GM04504 (cell line): ENCODE data around the gene PGF.

Experiments used
- DNase-seq: peaks from one replicate; pipeline ENCODE4 v3.0.0-alpha.2; 2012; ENCODE audit warnings: low read depth

PGF gene

DNA sequence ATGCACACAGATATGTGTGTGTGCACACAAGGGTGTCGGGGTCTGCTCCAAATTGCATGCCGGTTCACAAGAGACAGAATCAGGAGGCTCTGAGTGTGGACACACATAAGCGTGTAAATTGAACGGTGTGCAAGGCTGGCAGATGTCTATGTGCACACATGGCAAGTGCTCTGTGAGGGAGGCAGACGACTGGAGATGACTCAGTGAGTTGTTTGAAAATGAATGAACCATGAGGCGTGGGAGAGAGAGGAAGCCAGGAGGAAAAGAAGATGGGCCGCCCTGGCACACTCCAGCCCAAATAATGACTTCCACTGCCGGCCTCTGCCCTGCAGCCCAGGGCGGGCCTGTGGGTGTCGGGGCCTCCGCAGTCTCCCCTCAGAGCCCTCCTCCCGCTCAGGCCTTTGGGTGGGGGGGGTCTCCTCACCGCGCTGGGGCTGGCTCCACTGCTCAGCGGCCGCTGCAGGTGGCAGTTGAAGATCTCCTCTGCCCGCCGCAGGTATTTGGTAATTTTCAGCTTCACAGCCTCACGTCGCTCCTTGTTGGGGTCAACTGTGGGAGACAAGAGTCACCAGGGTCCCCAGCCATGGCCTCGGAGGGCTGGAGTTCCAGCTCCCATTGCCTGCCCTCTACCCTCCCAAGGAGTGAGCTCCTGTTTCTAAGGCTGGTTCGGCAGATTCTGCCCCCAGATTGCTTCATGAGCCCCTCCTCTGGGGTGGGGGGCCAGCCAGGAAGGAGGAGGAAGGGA, 35.8 kb downstream of the PGF start:
- DNase-seq, result no peak

DNA sequence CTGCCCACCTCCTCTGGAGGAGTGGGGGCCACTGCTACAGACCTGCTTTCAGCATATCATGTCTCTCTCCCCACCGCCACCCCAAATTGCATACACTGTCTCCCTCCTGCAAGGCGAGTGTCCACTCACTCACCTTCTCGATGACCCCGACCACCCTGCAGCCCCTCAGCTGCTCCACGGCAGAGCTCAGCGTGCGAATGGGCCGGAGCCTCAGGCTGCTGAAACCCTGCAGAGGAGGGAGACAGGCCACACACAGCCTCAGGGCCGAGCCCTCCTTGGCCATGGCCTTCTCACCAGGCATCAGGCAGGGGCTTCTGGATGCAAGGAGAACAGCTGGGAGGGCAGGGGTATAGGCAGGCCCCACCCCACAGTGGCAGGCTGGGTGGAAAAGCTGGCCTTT, 37.0 kb downstream of the PGF start:
- DNase-seq, result no peak

DNA sequence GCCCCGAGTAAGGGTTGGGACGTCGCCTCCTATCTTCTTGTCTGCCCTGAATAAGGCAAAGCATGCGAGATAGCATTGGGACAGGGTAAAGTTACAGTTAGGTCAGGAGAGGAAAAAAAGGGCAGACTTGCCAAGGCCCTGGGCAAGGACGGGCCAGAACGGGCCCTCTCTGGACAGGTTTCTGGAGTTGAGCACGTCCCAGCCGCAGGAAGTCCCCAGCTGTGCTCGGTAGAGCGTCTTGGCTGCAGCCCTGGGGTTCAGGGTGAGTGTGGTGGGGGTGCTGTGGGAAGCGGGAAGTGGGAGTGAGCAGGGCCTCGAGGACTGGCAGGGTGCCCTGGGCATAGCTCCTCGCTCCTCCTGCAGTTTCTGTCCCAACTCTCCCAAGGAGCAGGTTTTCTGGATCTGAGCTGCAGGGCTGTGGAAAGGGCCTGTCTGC, 37.7 kb downstream of the PGF start:
- DNase-seq, result no peak

DNA sequence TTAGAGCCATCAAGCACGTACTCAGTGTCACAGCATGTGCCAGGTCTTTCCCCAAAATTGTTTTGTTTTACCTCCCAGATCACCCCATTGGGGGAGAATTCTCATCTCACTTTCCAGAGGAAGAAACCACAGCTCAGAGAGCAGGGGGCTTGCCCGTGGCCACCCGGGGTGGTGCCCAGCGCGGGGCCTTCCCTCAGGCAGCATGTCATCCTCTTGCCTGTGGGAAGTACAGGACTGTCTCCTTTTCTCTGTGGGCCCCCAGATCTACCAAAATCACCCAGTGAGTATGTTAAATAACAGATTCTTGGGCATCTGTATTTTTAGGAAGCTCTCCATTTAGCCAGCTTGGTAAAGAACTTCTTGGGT, 38.2 kb downstream of the PGF start:
- no peak for DNase-seq

DNA sequence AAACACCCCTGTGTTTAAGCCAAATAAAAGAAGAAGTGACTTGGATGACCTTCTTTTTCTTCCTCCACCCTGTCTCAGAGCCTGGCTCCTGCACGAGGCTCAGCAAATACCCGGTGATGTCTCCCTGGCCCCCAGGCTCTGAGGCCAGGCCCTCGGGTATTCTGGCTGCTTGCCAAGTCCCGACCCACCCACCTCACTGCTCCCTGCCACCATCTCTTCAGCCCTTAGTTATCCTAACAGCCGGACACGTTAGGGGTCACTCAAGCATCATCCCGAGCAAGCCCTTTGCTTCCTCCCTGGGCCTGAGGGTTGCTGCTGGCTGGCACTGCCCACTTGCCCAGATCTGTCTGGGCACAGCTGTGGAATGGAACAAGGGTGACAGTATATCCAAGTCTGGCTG, 39.6 kb downstream of the PGF start:
- DNase-seq, result no peak

DNA sequence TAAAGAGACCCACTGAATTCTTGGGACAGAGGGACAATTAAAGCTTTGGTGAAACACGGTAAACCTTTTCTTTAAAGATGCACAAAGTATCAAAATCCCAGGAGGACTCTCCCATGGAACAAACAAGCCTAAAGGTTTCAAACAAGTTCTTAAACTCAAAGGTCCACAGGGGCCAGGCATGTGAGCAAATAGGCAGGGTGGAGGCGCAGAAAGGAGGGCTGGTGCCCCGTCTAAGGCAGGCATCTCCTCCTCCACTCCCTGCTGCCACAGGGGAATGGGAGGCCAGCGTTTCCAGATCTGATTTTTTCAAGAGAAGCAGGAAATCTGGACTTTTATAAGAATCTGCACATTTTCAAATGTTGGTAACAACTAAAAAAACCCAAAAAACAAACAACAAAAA, 40.0 kb downstream of the PGF start:
- no peak for DNase-seq

DNA sequence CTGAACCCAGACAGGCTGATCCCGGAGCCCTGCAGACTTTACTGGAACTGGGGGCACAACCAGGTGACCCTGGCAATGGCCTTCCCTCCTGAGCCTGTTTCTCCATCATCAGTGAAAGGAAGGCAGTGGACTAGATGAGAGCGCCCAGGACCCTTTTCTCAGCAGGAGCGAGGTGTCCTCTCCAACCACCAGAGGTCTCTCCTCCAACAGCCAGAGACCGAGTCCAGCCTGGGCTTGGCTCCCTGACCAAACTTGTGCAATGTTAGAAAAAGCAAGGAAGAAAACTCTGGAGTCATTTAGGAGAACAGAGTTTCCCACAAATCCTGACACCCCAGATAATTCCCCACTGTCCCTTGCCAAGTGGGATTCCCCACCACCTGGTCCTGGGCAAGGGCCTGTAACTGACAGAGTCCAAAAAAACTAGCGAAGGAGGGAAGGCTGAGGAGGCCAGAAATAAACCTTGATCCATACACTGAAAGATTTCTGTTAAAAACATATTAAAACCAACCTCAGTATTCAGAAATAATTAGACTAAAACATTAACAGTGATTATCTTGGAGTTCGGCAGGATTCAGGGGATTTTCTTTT, 41.3 kb downstream of the PGF start:
- DNase-seq, result peak; percentile 50

DNA sequence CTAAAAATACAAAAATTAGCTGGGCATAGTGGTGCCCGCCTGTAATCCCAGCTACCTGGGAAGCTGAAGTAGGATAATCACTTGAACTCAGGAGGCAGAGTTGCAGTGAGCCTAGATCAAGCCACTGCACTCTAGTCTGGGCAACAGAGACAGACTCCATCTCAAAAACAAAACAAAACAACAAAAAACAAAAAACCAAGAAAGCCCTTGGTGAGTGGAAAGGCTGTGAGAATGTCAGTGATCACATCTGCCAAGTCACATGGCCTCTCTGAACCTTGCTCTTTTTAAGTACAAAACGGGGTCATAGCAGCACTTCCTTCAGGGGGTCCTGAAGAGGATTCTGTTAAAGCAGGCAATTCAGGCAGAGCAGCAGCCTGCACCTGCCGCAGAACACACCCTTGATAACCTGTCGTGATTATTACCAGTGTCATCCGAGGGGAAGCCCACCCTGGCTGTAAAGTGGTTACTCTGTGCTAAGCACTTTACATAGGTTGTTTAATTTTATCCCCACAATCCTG, 41.9 kb downstream of the PGF start:
- no peak for DNase-seq

DNA sequence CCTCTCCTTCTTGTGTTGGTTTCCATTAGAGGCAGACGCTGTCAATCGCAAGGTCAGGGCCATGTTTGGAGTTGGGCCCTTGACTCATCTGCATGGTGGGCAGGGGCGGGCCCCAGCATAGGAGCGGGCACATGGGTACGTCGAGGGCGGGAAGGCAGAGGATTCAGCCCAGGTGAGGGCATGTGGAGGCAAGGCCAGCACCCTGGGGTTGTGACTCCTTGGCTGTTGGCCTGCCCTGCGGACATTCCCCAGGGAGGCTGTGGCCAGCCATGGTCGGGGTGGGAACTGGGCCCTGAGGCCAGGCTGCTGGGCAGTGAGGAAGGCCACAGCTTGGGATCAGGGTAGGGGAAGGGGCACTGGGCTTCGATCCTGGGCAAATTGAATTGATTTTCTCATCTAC, 42.6 kb downstream of the PGF start:
- DNase-seq, result no peak

DNA sequence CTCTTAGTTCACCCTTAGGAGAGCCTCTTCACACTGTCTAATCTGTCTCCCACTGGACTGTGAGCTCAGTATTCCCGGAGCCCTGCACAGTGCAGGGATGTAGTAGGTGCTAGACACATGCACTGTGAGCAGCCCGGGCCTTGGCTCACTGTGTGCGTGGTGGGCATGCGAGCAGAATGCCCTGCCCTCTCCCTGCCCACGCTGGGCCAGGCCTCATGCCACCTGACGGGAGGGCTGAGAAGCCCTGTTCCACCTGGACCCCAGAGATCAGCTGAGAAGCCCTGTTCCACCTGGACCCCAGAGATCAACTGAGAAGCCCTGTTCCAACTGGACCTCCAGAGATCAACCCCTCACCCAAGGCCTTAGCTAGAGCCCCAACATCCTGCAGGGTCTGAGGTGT, 43.3 kb downstream of the PGF start:
- no peak for DNase-seq

DNA sequence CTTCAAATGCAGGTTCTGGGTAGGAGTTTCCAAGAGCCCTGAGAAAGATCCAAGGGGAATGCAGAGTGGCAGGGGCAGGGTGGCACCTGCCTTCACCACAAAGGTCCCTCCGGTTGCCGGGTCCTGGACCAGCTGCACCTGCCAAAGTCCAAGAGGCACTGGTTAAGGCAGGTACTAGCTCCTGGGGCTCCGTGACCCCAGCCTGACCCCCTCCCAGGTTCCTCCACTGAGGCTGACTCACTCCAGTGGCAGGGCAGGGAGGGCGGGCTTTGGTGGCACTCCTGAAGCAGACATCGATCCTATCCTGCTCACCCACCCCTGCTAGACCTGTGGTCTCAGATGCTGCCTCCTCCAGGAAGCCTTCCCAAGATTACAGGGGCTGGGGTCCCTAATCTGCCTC, 43.7 kb downstream of the PGF start:
- DNase-seq, result no peak

DNA sequence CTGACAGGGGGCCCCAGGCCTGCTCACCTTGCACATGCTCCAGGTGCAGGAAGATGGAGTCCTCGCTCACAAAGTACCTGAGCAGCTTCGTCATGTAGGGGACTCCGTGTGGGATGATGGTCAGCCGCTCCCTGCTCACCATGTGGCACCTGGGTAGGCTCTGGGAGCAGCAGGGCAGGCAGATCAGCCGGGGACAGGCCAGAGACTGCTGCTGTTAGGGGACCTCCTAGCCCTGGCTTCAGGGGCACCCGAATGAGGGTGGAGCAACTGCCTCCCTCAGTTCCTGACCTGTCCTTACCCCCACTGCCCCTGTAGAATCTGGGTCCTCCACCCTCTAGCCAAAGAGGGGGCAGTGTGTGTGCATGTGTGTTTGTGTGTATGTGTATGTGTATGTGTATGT, 44.2 kb downstream of the PGF start:
- no peak for DNase-seq

DNA sequence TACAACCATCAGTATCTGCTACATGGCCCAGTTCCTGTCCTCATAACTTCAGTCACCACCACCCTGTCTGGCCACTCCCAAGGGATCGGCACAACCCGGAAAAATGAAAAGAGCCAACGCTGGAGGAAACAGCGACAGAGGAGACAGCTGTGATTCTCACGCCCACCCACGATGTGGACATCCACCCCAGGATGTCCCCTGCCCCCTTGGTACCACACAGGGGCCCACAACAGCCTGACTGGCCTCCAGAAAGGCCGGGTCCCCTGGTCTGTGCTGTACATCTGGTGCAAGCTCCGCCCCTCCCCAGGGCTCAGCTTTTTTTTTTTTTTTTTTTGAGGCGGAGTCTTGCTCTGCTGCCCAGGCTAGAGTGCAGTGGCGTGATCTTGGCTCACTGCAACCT, 44.8 kb downstream of the PGF start:
- DNase-seq, result no peak

DNA sequence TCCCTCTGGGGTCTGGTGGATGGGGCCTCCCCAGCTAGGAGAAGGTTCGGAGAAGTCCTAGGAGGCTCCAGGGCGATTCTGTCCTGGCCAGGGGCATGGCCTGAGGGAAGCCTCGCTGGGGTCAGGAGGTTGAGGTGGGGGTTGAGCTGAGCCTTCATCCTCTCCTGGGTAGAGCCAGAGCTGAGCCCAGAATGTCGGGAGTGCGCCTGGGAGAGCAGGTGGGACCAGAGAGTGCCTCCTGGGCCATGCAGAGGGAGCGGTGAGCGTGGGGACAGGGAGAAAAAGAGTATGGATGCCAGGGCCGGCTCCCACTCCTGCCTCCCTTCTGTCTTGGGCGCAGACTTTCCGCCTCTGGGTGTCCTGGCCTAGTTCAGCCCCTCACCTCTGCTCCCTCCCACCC, 45.5 kb downstream of the PGF start:
- no peak for DNase-seq

DNA sequence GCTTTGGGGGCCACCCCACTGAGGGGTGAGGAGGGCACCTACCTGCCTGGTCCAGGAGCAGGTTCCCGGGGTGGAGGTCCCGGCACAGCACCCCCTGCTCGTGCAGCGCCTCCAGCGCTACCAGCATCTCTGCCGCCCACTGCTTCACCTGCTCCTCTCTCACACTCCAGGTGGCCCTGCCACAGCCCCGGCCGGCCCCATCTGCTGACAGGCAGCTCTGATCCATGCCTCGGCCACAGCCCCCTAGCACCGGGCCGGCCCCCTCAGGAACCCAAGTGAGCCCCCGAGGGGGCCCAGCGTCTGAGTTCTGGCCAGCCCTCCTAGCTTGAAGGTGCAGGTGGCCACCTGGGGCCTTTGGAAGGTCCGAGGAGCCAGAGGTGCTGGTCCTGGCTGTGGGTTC, 45.9 kb downstream of the PGF start:
- no peak for DNase-seq

DNA sequence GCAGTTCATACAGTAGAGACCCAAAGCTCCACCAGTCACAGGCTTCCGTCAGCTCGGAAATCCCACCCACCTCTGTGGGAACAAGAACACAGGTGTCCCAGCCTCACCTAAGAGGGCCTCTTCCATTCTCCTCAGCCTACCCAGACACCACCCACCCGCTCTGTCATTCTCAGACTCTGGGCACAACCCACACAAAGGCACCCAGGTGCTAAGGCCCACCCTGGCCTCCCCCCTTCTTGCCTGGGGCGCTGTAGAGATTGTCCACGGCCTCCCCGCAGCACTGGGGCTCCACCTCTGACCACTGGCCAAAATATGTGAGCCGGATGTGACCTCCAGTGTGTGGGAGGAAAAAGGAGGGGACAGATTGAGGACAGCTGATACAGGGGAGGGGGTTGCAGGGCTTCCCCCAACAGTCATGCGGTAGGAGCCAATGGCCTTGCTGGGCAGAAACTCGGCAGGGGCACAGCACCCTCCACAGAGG, 46.5 kb downstream of the PGF start:
- DNase-seq, result no peak

DNA sequence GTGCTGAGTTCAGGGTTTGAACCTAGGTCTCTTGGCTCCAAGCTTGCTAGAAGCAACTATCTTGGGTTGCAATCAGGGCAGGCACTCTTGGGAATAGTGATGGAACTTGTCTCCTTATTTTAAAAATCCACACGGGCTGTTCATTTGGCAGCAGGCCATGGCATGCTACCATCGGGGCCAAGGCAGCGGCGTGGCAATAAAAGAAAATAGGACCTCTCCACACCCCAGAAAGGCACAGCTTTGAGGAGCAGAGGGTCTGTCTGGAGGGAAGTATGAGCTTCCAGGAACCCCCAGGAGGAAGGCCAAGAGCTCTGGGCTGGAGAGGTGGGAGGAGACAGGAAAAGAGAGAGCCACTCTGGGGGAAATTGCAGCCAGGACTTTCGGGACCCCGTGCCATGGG, 47.7 kb downstream of the PGF start:
- no peak for DNase-seq

DNA sequence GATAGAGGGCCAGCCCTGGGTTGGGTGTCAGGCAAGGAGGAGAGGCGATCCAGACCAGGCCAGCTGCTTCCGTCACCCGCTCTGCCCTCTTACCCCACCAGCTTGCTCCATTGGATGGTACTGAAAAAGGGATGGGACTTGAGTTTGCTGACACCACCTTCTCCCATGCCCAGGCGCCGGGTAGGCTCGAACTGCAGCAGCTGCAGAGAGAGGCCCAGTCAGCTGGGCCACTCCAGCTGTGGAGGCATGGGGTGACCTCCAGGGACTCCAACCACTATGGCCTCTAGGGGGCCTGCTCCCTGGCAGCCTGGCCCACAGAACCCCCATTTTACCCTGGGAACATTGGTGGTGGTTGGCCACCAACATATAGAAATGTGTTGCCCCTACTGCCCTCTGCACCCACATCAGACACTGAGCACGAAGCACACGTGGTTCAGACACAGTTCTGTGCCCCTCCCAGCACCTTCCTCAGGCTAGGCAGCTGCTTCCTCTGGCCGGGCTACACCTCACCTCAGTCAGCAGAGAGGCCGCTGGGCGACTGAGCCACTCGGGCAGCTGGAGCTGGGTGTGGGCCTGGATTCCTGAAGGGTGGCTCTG, 48.4 kb downstream of the PGF start:
- no peak for DNase-seq

DNA sequence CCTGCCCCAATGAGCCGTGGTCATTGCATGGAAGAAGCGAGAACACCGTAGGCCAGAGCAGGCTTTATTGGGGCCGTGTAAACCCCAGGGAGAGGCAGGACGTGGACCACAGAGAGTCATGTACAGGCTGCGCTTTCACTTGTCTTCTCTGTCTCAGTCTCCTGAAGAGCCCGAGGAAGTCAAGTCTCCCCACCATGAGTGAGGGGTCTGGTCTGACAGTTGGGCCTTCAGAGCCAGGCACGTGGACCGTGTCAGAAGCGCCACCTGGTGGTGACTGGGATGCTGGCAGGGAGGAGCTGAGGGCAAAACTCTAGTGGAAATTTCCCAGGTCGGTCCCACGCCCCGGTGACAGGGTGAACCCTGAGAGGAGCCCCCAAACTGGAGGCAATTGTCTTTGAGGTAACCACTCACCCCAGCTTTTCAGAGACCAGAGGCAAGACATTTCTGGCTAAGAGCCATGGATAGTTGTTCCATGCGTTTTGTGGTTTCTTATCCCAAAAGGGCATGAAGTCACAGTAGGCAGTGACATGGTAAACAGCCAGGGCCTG, 49.7 kb downstream of the PGF start:
- no peak for DNase-seq

DNA sequence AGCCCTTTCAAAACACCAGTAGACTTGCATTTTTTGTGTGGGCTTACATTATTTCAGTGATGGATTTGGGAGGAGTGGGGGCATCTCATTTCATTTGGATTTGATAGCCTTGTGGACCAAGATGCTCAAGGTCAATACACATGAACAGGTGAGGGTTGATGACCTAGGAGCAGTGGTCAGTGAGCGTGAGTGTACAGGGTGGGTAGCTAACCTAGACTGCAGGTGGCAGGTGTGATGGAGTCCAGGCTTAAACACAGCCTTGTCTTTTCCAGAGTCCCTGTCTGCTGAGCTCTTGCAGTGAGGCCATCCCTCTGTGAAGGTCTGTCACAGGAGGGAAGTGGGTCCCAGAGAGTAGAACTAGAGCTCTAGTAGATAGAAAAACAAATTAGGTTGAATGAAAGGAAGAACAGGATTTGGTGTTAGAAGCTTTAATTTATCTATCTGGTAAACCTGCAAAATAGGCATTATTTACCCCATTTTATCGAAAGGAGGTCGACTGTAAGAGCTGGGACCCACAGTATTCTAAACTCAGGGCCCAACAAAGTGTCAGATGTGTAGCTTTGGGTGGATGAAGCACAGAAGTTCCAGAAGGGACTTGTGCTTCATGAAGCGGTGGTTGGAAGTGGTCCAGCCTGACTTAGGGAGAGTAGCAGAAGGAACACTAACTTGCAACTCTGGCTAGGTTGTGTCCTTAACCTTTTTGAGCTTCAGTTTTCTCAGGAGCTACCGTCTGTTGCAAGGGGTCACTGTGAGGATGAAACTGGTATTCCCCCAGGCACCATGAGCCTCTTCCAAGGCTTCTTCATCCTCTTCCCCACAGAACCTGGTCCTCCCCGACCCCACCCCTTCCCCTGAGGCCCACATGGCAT, 50.5 kb downstream of the PGF start:
- DNase-seq, result no peak

DNA sequence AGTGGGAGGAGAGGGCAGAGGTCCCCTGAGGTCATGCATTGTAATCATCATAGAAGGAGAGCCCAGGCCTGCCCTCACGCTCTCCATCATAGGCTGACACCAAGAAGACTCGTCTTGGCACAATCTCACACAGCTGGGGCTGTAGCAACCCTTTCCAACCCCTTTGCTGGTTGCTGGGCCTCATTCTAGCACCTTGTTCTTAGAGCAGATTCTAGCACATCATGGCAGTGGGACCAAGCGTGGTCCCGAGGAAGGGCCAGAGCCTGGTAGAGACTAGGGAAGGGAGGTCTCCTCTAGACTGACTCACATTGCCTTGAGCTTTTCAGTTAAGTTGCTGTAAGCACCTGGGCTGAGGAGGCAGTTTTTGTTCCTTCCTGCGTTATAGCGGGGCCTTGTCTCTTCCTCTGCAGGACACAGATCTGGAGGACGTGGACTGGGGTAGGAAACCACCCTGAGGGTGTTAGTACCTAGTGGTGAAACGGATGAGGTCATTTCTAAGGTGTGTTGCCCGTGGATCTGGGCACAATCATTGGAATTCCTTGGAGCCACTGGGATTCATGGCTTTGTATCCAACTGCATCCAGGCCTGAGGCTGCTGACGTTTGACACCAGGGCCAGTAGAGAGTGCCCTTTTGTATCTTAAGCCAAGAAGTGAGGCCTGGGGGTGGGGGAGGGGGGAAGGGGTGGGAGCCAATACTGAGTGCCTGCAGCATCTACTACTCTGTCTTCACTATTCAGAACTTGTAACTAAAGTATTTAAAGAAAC, 52.3 kb downstream of the PGF start:
- no peak for DNase-seq
